Ishikawa (cell line): ENCODE results near the gene SHB.

Experiments
- CEBPB ChIP-seq: IDR thresholded peaks from 2 replicates; pipeline ENCODE4 v1.6.1; 2012
- EGR1 ChIP-seq: IDR thresholded peaks from 2 replicates; pipeline ENCODE4 v1.6.1; 2012
- EP300 ChIP-seq: IDR thresholded peaks from 2 replicates; pipeline ENCODE4 v1.6.1; 2012; ENCODE audit warnings: borderline replicate concordance
- REST ChIP-seq: IDR thresholded peaks from 2 replicates; pipeline ENCODE4 v1.6.1; 2012; ENCODE audit warnings: low read depth, mild to moderate bottlenecking
- TEAD4 ChIP-seq: IDR thresholded peaks from 2 replicates; pipeline ENCODE4 v1.6.1; 2012
- YY1 ChIP-seq: IDR thresholded peaks from 2 replicates; pipeline ENCODE4 v1.6.1; 2012; ENCODE audit warnings: low read depth

DNA sequence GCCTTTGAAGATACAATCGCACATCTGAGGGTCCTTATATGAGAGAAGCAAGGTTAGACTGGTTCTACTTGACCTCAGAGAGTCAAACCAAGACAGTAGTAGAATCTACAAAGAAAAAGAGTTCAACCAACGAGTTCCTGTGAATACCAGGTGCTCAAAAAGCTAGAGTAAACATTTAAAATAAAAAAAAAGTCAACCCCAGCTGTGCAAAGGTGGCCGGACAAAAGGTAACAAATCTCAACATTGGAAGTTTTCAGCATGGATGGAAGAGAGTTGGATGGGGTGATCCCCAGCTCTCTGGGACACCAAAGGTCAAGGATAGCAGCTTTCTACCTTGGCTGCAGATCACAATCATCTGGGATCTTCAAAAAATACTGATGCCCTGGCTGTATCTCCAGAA, 14.4 kb downstream of the SHB start:
- TF ChIP-seq YY1 (no peak), TEAD4 (no peak), EP300 (no peak), EGR1 (no peak), REST (no peak), CEBPB (no peak)
